Inflammatory macrophage treated with lipopolysaccharide for 1 hour (primary cell): Measurements from ENCODE around the gene ART4.

Experiments
- DNase-seq, 2 donors: peaks; one replicate each; pipeline ENCODE4 v3.0.0-alpha.2; 2020 to 2022

ART4 gene

GRCh38 chr12:14850929-14851663, 7.8 kb upstream of the ART4 start:
- DNase-seq, result no peak

- DNase-seq, result no peak
These were observed 6.3 kb upstream of the ART4 start for GRCh38 chr12:14849661-14850060.

GRCh38 chr12:14846876-14847580, 3.7 kb upstream of the ART4 start:
- no peak for DNase-seq

GRCh38 chr12:14846042-14846587, 2.8 kb upstream of the ART4 start:
- peak; percentile 47 to 70 for DNase-seq

GRCh38 chr12:14845350-14845750, 2.0 kb upstream of the ART4 start:
- peak; percentile 24 to 80 for DNase-seq

GRCh38 chr12:14844401-14844800, 1.1 kb upstream of the ART4 start:
- no peak for DNase-seq

GRCh38 chr12:14842315-14842714, 1.0 kb downstream of the ART4 start:
- DNase-seq, result no peak

GRCh38 chr12:14841761-14842160, 1.6 kb downstream of the ART4 start:
- no peak for DNase-seq

GRCh38 chr12:14840616-14841015, 2.7 kb downstream of the ART4 start:
- DNase-seq, result no peak

GRCh38 chr12:14839262-14839661, 4.1 kb downstream of the ART4 start:
- DNase-seq, result peak in 1 of 2 donors; percentile 1

- DNase-seq, result peak in 1 of 2 donors; percentile 24
These were observed 6.8 kb downstream of the ART4 start for GRCh38 chr12:14836336-14837210.

- no peak for DNase-seq
These were observed 8.8 kb downstream of the ART4 start for GRCh38 chr12:14834509-14834908.

GRCh38 chr12:14833952-14834351, 9.4 kb downstream of the ART4 start:
- no peak for DNase-seq

- DNase-seq, result no peak
These were observed 10.0 kb downstream of the ART4 start for GRCh38 chr12:14833336-14833735.

- DNase-seq, result peak in 1 of 2 donors; percentile 6
These were observed 14.4 kb downstream of the ART4 start for GRCh38 chr12:14828892-14829291.

- no peak for DNase-seq
These were observed 16.3 kb downstream of the ART4 start for GRCh38 chr12:14827043-14827442.

GRCh38 chr12:14826491-14826890, 16.8 kb downstream of the ART4 start:
- DNase-seq, result no peak

- DNase-seq, result no peak
These were observed 18.1 kb downstream of the ART4 start for GRCh38 chr12:14825256-14825655.

- no peak for DNase-seq
These were observed 19.2 kb downstream of the ART4 start for GRCh38 chr12:14824012-14824634.

GRCh38 chr12:14814014-14814413, 29.3 kb downstream of the ART4 start, which contains the start of gene SMCO3:
Gene SMCO3, minus strand, starts transcription at chr12:14814182. Its CDS starts 7,502 bp downstream, at chr12:14806680.
- DNase-seq, result no peak

GRCh38 chr12:14811486-14811885, 31.8 kb downstream of the ART4 start:
- no peak for DNase-seq

GRCh38 chr12:14810953-14811483, 32.3 kb downstream of the ART4 start:
- no peak for DNase-seq
